A549 treated with GW870086 at 1 μM for 4 hours (cell line): ENCODE results near the gene BMP7. TPM values are rescaled to one million over a fixed set of nuclear protein-coding genes. Genes with fewer than 3 reads are reported as not detected.

Source experiments
- total RNA-seq: library from RNA; stranded (reverse); fragments of 200-300 nt; extraction: Qiagen RNA extraction; gene quantifications from 5 replicates; pipeline ENCODE4 v1.2.3, GENCODE V29; 2022; ENCODE audit warnings: low read depth

The BMP7 gene
- total RNA-seq: 0.33 to 0.55 TPM (median 0.38 TPM) in 5 replicates

GRCh38 chr20:57266291-57267157 is at the start of gene BMP7:
Gene BMP7 (minus strand): TSS chr20:57266641. CDS start chr20:57266122, 519 bp downstream.

Other genes starting within 250 kb of the BMP7 start
- not detected in 5 replicates for gene SPO11, start 63.2 kb upstream of the BMP7 start, total RNA-seq
- gene RAE1, start 84.6 kb upstream of the BMP7 start, total RNA-seq: 60.5 to 71.5 TPM (median 62.8 TPM) in 5 replicates
- 26.7 to 37.7 TPM (median 35.4 TPM) in 5 replicates for gene RBM38, start 124.8 kb upstream of the BMP7 start, total RNA-seq